HEK293T (cell line): Measurements from ENCODE around the gene CRIP1.

ENCODE experiments used
- ARNT ChIP-seq: fragments of 450-650 bp; IDR thresholded peaks from 2 replicates; pipeline ENCODE4 v1.6.1; 2017; ENCODE audit warnings: mild to moderate bottlenecking
- FOXK2 ChIP-seq: fragments of 450-650 bp; IDR thresholded peaks from 2 replicates; pipeline ENCODE4 v1.6.1; 2016; ENCODE audit warnings: mild to moderate bottlenecking
- L3MBTL2 ChIP-seq: fragments of 450-650 bp; conservative IDR thresholded peaks from 2 replicates; pipeline ENCODE4 v1.6.1; 2016; ENCODE audit warnings: mild to moderate bottlenecking
- LEF1 ChIP-seq: fragments of 450-650 bp; IDR thresholded peaks from 2 replicates; pipeline ENCODE4 v1.6.1; 2017; ENCODE audit warnings: mild to moderate bottlenecking, borderline replicate concordance
- NFRKB ChIP-seq: fragments of 450-650 bp; IDR thresholded peaks from 2 replicates; pipeline ENCODE4 v1.6.1; 2016; ENCODE audit warnings: mild to moderate bottlenecking, moderate library complexity
- PKNOX1 ChIP-seq: fragments of 450-650 bp; IDR thresholded peaks from 2 replicates; pipeline ENCODE4 v1.6.1; 2016
- SP1 ChIP-seq: fragments of 450-650 bp; IDR thresholded peaks from 2 replicates; pipeline ENCODE4 v1.6.1; 2017
- TARDBP ChIP-seq: fragments of 450-650 bp; IDR thresholded peaks from 2 replicates; pipeline ENCODE4 v1.6.1; 2016
- ZNF384 ChIP-seq: fragments of 450-650 bp; IDR thresholded peaks from 2 replicates; pipeline ENCODE4 v1.6.1; 2016

GRCh38 chr14:105445901-105446845 is 40.5 kb upstream of the CRIP1 start:
- TF ChIP-seq SP1 = no peak
- no peak for TF ChIP-seq PKNOX1
- no peak for TF ChIP-seq ARNT
- no peak for TF ChIP-seq TARDBP
- TF ChIP-seq LEF1 = no peak
- no peak for TF ChIP-seq ZNF384
- no peak for TF ChIP-seq L3MBTL2
- no peak for TF ChIP-seq NFRKB
- TF ChIP-seq FOXK2 = no peak
